NCI-H524 treated with DMSO at 0.1 percent for 48 hours (cell line): ENCODE data around the gene CRY2.
A peak's percentile ranks its signal among the peaks of the same experiment; 100 is the strongest.
"Not testable (repeated sequence)": the region's sequence is repeated elsewhere in the genome, so short reads cannot be mapped to it uniquely, and the experiment has no call there.

Experiments used
- DNase-seq: peaks from one replicate; lab custom pipeline; 2025; lab: John Stamatoyannopoulos, UW

CRY2 gene

DNA sequence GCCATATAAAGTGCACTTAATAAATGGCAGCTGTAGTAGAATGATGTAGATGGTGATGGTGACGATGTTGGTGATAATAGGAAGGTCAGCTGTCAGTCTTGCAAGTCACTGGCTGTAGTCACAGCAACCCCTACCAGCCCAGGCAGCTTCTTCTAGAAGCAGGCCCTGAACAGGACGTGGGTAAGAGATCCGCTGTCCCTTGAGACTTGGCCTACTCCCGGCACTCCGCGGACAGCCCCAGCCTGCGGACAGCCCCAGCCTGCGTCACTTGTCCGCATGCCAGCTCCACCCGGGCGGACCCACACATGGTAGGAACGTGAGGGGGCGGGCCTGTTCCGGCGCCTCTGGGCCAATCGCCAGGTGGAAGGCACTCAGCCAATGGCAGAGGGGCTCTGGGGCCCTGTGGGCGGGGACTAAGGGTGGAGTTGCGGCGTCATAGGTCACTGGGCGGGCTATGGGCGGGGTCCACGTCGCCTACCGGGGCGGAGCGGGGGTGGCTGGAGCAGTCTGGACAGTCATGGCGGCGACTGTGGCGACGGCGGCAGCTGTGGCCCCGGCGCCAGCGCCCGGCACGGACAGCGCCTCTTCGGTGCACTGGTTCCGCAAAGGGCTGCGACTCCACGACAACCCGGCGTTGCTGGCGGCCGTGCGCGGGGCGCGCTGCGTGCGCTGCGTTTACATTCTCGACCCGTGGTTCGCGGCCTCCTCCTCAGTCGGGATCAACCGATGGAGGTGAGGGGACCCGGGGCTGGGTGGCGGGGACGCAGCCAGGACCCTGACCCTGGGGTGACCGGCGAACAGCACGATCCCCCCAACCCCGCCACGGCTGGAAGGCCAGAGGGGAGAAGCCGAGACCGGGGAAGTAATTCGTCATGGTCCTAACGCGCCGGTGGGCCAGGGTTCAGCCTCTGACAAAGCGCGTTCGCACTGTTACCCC lies at the start of gene CRY2:
CRY2 (plus strand) TSS at position 502 of the 937 bp plus-strand sequence; CDS start at position 518, 16 bp downstream.
- DNase-seq: peak; percentile 65

DNA sequence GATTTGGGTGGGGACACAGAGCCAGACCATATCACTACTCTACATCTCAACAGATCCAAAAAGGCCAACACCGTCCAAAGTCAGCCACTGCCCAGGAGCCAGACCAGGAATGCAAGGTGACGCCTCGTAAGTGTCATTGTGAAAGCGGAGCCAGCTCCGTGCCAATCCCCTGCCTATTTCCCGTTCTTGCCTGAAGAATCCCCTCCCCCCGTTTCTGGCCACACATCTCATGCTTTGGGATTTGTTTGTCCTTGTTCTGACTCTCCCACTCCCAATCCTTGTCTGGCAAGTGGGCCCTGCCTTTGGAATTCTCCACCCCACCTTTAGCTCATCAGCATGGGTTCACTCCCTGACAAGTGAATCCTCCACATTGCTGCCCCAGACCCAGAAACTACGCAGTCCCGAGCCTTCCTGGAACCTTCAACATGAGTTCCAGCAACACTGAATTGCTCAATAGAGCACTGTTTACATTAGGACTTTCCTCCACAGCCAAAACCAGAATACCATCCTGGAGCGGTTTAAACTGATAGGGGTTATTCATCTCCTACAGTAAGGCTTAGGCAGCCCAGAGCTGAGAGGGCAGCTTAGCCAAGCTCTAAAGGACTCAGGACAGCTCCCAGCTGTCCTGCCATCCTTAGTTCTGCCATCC lies 48.4 kb upstream of the CRY2 start:
- DNase-seq: no peak

DNA sequence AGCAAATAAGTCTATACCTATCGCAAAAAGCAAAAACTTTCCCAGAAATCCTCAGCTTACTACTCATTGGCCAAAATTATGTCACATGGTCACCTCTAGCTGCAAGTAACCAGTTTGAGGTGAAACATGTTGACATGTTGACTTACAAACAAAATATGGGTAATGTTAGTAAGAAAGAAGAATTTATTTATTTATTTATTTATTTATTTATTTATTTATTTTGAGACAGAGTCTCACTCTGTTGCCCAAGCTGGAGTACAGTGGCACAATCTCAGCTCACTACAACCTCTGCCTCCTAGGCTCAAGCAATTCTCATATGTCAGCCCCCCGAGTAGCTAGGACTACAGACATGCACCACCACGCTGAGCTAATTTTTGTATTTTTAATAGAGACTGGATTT lies 47.7 kb upstream of the CRY2 start:
- no peak for DNase-seq

DNA sequence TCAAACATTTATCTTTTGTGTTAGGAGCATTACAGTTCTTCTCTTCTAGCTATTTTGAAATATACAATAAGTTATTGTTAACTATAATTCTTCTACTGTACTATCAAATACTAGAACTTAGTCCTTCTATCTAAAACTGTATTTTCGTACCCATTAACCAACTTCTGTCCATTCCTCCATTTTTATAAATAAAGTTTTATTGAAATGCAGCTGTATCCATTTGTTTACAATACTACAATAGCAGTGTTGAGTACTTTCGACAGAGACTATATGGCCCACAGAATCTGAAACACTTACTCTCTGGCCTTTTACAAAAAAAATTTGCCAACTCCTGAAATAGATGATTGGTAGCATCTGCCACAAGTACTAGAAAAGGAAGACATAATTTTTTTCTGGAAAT lies 47.0 kb upstream of the CRY2 start:
- DNase-seq: no peak

DNA sequence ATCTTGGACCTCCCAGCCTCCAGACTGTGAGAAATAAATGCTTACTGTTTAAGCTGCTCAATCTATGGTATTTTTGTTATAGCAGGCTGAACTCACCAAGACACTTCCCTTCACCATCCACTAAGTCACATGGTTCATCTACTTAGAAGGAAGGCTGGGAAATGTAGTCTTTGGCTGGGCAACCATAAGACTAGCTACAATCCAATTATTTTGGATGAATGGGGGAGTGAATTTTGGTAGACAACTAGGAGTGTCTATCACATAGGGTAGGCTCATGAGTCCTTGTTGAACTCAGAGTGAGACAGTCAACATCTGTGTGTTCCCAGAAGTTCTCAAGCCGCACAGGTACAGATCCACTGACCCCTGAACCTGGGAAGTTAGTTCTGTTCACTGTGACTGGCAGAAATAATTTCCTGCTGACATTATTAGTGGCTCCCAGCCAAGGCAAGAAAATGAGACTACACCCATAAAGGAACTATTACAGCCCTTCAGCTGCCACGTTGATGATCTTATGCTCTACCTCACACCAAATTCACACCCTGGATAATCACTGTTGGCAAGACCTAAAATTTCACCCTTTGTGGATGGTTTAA lies 45.5 kb upstream of the CRY2 start:
- DNase-seq: no peak

DNA sequence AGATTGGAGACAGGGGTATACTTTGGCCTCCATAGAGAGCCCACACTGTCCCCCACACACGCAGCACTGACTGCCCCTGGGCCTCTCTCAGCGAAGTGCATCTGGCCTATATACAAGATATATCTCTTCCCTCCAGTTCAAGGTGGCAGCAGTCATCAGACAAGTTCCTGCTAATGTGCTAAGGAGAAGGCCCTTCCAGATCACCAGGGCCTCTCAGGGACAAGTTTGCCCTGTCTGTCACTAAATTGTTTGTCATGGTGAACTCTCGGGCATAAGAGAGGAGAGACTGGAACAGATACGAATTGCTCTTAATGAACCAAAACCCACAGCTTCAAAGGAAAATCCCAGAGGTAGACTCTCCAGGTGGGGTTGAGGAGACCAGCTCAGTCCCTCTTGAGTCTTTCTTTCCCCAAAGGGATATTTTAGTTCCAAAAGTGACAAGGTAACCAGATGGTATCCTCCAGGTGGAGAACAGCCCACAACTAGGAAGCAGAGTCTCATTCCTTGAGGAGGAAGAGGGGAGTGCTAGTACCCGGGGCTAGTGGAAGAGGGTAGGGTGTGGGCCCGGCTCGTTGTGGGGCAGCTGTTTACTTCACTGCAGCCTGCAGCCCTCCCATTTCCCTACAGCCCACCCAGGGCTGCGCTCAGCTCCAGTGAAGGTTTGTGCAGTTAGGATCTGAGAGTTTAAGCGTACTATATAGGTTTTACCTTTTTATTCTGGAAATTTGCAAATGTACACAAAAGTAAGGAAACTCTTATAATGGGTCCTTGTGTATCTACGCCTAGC lies 44.6 kb upstream of the CRY2 start:
- DNase-seq: no peak

DNA sequence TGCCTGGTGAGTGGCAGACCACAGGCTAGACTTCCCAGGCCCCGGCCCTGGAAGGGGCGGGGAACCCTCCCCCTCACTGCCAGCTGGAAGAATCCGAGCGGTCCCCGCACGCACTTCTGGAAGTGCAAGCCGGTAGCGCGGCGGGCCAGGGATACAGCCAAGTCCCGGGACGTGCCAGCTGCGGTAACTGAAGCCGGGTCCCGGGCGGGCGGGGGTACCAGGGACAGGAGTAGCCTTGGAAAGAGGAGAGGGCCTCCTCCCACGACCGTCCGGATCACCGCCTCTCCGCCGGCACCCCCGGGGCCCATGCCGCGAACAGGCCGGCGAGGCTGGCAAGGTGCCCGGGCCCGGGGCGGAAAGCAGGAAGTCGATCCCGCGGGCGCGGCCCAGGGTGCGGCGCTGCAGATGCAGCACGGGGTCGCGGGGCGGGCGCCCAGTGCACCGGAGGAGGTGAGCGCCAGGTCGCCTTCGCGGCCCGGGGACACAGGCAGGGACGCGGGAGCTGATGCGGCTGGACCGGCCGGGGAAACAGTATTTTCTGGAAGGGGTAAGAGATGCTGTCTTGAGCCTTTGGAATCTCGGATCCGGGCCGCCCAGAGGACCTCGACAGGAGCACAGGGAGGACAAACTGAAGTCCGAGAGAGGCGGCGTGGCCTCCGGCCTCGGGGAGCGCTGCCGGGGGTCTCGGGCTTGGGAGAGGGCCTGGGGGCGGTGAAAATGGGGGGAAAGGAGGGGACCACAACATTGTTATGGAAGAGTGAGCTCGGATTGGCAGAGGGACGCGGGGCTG lies 43.1 kb upstream of the CRY2 start:
- no peak for DNase-seq

DNA sequence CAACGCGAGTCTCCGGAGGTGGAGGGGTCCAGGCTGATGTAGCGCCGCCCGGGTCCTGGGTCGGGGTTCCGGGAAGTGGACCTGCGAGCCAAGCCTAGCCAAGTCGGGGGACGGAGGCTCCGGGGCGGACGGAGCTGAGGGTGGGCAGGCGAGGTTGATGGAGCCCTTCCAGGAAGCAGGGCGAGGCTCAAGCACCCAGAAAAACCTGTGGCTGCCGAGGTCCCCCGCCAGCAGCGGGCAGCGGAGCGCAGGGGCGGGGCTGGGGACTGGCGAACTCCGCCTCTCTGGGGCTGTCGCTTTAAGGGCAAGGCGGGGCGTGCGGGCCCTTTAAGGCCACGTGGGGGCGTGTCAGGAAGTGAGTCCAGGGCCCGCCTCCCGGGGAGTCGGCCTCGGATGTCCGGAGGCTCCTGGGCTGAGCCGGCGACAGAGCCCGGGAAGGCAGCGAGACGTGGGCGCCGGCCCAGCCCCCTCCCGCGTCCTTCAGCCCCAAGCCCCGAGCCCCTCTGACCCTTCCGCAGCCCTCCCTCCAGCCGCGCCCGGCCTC lies 42.4 kb upstream of the CRY2 start, which contains the start of gene SLC35C1:
SLC35C1 (plus strand) TSS at position 389 of the 544 bp plus-strand sequence. CDS start 653 bp downstream, outside the sequence.
- DNase-seq: peak; percentile 24

DNA sequence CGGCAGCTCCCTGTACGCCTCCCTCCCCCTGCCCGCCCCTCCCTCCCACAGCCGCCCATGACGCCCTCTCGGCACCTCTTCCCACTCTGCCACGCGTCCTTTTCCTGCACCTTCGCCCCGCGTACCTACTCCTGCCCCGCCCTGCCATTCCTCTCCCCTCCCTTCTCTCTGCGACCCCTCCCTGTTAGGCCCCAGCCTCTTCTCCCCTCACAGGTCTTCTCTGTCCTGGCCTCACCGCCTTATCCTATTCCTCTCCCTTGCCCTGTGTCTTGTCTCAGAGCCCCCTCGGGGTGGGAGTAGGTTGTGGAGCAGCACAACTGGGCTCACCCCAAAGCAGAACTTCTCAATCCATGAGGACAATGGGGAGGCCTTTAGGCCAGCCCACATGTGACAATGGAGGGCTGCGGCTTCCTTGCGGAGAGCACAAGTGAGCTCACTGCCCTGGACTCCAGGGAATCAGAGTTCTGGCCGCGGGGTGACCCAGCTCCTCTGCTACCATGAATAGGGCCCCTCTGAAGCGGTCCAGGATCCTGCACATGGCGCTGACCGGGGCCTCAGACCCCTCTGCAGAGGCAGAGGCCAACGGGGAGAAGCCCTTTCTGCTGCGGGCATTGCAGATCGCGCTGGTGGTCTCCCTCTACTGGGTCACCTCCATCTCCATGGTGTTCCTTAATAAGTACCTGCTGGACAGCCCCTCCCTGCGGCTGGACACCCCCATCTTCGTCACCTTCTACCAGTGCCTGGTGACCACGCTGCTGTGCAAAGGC lies 41.8 kb upstream of the CRY2 start:
- DNase-seq: no peak

DNA sequence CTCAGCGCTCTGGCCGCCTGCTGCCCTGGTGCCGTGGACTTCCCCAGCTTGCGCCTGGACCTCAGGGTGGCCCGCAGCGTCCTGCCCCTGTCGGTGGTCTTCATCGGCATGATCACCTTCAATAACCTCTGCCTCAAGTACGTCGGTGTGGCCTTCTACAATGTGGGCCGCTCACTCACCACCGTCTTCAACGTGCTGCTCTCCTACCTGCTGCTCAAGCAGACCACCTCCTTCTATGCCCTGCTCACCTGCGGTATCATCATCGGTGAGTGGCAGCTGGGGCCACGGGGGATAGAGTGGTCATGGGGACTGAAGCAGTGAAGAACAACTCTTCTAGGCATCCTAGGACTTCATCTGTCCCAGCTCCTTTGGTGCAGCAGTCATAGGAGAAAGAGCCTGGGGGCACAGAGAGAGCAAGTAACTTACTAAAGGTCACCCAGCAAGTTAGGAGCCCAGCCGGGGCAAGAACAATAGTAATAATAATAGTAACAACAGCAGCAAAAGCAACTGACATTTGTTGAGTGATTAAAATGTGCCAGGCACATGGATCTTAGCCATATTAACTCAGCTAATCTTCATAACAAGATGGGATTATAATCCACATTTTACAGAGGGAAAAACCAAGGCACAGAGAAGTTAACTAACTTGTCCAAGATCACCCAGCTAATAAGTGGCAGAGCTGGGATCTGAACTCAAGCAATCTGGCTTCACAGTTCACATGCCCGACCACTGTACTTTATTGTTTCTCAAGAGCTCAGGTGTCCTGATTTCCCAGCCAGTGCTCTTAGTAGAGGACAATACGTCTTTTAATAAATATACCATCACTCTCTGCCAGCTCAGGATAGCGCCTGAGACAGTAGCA lies 41.0 kb upstream of the CRY2 start:
- no peak for DNase-seq

DNA sequence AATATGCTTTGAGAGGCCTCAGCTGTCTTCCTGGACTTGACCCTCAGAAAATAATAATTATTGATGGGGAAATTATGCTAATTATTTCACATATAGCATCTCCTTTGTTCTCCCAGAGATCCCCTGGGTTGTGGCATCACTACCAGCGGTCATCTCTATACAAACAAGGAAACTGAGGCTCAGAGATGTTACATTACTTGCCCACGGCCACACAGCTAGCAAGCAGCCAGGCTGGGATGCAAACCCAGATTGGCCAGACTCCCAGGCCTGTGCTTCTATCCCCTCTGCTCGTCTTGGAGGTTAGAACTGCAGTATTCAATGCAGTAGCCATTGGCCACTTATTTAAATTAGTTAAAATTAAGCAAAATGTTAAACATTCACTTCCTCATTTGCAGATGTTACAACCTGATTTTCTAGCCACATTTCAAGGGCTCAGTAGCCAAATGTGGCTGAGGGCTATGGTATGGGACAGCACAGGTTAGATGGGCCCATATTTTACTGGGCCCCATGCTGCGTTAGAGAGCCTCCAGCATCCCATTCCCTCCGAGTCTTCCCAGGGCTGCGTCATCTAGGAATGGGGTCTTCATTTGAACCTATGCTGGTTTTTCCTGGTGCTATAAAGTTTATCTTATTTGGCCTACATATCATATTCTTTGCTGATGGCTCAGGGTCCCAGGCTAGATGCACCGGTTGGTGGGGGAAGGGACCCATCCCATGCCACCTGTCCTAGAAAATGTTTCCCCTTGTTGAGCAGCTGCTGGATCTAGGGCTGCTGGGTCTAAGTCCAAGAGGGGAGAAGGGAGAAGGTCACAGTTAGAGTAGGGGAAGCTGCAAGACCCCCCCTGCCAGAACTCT lies 40.1 kb upstream of the CRY2 start:
- DNase-seq: no peak

DNA sequence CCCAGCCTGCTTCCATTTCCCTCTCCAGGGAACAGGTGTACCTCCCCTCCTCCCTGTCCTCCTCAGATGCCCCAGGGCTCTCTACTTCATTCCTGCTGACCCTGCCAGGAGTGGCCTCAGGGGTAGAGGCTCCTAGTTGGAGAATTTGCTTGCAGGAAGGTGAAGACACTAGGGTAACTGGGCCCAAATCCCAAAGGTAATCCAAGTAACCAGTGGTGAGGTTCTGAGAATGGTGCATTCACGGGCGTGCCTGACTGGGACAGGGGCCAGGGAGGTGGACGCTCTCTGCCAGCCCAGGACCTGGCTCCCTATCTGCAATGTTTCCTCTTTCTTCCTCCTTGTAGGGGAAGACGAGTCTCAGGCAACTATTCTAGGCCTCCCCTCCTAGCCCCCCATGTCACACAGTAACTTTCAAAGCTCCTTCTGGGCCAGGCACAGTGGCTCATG lies 39.5 kb upstream of the CRY2 start:
- DNase-seq: no peak

DNA sequence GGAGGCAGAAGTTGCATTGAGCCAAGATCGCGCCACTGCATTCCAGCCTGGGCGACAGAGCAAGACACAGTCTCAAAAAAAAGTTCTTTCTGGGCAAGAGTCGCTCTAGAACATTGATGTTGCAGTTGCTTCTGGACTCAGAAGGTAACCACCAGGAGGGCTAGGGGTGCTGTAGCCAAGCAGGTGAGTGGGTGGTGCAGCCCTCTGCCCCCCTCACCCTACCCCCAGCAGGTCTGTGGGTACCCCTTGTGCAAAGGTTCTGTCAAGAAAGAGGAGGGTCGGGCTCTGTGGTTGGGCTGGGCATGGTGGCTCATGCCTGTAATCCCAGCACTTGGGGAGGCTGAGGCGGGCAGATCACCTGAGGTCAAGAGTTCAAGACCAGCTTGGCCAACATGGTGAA lies 38.8 kb upstream of the CRY2 start:
- DNase-seq: not testable (repeated sequence)

DNA sequence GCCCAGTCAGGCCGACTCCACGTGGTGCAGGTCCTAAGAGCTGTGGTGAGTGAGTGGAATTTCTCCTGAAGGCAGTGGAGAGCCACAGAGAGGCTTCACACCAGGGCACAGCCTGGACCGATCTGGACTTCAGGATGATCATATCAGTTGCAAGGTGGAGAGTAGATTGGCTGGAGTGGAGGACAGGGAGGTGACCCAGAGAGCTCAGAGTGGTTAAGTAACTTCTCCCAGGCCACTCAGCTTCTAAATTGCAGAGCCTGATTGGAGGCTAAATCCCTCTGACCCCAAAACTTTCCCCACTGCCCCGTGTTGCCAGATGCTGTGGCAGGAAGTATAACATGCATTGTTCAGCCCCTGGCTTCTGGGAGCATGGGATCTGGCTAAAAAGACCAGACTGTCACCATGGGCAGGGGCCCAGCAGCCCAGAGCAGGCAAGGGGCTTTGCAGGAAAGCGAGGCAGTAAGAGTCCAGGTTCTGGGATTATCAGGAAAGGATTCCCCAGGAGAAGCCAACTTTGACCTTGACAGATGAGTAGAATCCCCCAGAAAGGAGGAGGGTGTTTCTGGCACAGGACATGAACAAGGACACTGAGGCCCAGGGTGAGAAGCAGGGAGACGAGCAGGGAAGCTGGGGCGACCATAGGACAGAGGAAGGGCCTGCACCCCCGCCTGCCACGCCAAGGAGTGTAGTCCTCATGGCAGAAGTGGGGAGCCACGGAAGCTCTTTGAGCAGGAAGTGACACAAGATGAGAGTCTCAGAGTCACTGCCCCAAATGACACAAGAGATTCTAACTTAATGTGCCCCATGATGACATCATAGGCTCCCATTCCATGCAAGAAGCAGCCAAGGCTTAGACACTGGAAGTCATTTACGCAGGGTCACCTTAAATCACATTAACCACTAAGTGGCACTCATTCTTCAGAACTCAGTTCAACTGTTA lies 37.5 kb upstream of the CRY2 start:
- no peak for DNase-seq

DNA sequence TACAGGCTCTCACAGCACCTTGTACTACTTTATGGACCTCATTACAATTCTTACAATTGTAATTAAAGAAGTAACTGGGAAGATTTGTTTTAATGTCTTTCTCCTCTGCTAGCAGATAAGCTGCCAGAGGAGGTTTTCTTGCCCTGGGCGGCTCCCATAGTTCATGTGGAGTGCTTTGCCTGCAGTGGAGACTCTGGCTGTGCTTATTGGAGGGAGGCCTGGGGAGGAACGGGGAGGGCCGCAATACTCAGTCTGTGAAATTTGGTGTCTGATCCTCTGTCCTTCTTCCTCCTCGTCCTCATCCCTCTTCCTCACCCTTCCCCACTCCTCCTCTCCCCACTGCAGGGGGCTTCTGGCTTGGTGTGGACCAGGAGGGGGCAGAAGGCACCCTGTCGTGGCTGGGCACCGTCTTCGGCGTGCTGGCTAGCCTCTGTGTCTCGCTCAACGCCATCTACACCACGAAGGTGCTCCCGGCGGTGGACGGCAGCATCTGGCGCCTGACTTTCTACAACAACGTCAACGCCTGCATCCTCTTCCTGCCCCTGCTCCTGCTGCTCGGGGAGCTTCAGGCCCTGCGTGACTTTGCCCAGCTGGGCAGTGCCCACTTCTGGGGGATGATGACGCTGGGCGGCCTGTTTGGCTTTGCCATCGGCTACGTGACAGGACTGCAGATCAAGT lies 36.7 kb upstream of the CRY2 start:
- DNase-seq: no peak

DNA sequence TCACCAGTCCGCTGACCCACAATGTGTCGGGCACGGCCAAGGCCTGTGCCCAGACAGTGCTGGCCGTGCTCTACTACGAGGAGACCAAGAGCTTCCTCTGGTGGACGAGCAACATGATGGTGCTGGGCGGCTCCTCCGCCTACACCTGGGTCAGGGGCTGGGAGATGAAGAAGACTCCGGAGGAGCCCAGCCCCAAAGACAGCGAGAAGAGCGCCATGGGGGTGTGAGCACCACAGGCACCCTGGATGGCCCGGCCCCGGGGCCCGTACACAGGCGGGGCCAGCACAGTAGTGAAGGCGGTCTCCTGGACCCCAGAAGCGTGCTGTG lies 36.2 kb upstream of the CRY2 start:
- DNase-seq: no peak
